ENCODE data around the gene CP.

The CP gene

DNA sequence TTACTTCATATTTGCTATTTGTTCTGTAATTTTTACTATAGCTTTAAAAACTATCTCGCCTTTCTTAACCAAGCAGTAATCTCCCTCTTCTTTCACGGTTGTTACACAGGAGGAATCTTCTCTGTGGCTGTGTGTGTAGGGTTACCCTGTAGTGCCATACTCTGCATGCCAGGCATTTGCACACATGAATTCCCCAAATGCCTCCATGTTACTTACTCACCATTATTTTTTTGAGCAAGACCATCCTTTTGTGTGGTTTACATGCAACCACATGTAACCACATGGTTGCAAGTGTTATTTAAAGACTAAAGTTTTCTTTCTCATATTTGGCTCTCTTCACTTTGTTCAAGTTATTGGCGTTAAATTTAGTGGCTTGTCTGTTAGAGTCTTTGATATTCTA, 46.7 kb downstream of the CP start:
- no peak overlapping the region for H3K4me3 Mint-ChIP-seq
- H3K27me3 Mint-ChIP-seq, result no peaks in the 10 kb centered on the region
- H3K36me3 Mint-ChIP-seq, result peaks cover 16% of the 10 kb centered on the region
- no peak overlapping the region for H3K27ac Mint-ChIP-seq
- H3K9me3 Mint-ChIP-seq, result no peaks in the 10 kb centered on the region
- peaks cover 6% of the 10 kb centered on the region for H3K4me1 Mint-ChIP-seq

DNA sequence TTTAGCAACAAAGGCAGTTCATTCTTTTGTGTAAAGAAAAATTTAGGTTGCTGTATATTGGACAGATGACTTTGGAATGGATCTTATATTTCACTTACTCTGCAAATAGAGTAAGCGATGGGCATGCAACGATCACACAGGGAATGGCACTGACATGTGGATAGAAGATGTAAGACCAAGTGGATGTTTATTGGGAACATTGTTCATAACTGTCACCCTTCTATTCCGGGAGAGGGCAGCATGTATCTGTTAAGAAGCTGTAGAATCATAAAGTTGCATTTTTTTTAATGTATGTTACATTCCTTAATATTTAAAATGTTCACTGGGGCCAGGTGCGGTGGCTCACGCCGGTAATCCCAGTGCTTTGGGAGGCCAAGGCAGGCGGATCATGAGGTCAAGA, 51.0 kb downstream of the CP start:
- Mint-ChIP-seq H3K4me1 (peaks cover 6% of the 10 kb centered on the region), H3K27ac (no peak overlapping the region), H3K27me3 (no peaks in the 10 kb centered on the region), H3K9me3 (no peaks in the 10 kb centered on the region), H3K36me3 (peaks cover 21% of the 10 kb centered on the region), H3K4me3 (no peak overlapping the region)

DNA sequence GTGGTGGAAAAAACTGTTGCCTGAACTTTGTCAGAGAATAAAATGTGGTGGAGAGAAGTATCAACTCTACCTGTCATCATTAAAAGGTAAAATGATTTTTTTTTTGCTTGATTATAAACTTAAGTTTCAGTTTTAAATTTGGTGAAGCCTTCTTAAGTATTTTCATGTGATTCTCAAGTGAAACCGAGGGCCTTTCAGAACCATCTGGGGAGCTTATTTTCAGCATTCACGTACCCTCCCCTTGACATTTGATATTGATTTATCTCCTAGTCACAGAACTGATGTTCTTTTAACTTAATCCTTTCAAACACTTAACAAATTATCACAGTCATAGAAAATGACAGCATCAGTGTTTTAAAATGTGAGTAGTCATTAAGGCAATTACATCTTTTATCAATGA, 53.7 kb downstream of the CP start:
- Mint-ChIP-seq H3K36me3 (peaks cover 22% of the 10 kb centered on the region), H3K4me3 (no peak overlapping the region)

DNA sequence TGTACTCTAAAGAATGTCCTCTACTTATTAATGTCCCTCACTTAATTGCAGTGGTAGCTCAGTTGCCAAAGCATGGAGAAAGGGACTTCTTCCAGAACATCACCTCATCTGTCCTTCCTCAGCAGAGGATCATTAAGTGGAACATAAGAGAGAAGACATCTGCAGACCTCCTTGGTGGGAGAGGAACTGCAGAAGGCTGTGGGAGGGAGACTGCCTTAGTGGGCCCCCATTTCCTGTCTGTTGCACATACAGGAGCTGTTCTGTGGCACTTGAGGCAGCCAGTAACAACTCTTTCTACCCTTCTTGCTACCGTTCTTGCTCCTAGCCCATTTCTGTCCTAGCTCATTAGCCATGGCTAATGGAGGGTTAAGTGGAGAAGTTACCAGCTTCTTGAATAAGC, 58.6 kb downstream of the CP start:
- H3K4me3 Mint-ChIP-seq, result no peak overlapping the region
- peaks cover 16% of the 10 kb centered on the region for H3K36me3 Mint-ChIP-seq
- no peaks in the 10 kb centered on the region for H3K9me3 Mint-ChIP-seq
- no peaks in the 10 kb centered on the region for H3K4me1 Mint-ChIP-seq
- H3K27ac Mint-ChIP-seq, result no peak overlapping the region
- H3K27me3 Mint-ChIP-seq, result no peaks in the 10 kb centered on the region

More for the DNA sequence above, 53.7 kb downstream of the CP start:
- Mint-ChIP-seq H3K9me3 (no peaks in the 10 kb centered on the region), H3K4me1 (no peaks in the 10 kb centered on the region), H3K27me3 (no peaks in the 10 kb centered on the region), H3K27ac (no peak overlapping the region)

DNA sequence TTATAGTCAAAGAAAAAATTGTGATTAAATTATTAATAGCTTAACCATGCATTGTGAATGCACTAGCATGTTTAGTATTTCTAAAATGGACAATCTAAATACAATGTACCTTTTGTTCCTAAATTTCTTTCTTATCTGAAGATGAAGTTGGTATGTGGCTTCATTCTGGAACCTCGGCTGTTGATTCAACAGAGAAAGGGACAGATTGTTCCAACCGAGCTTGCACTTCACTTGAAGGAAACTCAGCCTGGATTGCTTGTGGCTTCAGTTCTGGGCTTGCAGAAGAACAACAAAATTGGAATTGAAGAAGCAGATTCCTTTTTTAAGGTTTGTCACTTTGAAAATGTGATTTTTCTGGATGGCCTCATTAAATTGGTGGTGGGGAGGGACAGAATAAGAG, 59.6 kb downstream of the CP start:
- H3K36me3 Mint-ChIP-seq, result peaks cover 18% of the 10 kb centered on the region
- H3K4me3 Mint-ChIP-seq, result no peak overlapping the region
- H3K27ac Mint-ChIP-seq, result no peak overlapping the region
- H3K4me1 Mint-ChIP-seq, result no peaks in the 10 kb centered on the region
- H3K27me3 Mint-ChIP-seq, result no peaks in the 10 kb centered on the region
- no peaks in the 10 kb centered on the region for H3K9me3 Mint-ChIP-seq

DNA sequence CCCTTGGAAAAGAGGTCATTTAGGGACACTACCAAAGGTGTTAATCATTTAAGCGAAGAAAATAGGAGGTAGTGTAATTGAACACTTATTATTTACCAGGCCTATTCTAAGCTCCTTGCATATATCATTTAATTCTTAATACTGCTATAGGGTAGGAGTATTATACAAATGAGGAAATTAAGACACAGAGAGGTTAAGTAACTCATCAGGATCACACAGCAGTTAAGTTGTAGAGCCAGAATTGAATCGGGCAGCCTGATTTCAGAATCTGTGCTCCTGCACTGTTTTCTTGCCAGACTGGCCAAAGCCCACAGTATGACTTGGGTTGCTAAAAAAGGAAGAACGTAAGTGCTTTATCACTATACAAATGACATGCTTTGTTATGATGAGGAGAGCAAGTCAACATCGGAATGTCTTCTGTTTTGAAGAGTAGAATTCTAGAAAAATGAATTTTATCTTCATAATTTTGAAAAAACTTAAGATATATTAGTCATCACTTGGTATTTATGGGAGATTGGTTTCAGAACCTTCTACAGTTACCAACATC, 60.8 kb downstream of the CP start:
- Mint-ChIP-seq H3K4me1 (no peaks in the 10 kb centered on the region), H3K4me3 (no peak overlapping the region), H3K36me3 (peaks cover 13% of the 10 kb centered on the region), H3K27ac (no peak overlapping the region), H3K9me3 (no peaks in the 10 kb centered on the region), H3K27me3 (no peaks in the 10 kb centered on the region)

DNA sequence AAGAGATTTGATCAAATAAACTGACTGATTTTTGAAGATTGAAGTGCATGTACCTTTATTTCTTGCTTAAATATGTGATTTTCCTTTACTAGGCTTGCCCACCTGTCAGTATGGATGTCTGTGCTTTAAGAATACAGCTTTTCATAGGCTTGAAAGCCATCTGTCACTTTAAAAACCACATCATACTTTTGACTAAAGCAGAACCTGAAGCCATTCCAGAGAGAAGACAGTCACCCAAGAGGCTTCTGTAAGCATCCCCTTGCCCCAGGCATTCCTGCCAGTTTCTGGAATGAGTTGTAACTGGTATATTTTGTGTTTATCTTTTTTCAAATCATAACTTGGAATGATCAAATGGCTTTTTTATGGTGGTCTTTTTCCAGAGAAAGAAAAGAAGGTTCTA, 68.2 kb downstream of the CP start:
- H3K9me3 Mint-ChIP-seq, result no peaks in the 10 kb centered on the region
- H3K4me3 Mint-ChIP-seq, result no peak overlapping the region
- H3K27me3 Mint-ChIP-seq, result no peaks in the 10 kb centered on the region
- H3K27ac Mint-ChIP-seq, result no peak overlapping the region
- H3K4me1 Mint-ChIP-seq, result peaks cover 8% of the 10 kb centered on the region
- peaks cover 10% of the 10 kb centered on the region for H3K36me3 Mint-ChIP-seq

DNA sequence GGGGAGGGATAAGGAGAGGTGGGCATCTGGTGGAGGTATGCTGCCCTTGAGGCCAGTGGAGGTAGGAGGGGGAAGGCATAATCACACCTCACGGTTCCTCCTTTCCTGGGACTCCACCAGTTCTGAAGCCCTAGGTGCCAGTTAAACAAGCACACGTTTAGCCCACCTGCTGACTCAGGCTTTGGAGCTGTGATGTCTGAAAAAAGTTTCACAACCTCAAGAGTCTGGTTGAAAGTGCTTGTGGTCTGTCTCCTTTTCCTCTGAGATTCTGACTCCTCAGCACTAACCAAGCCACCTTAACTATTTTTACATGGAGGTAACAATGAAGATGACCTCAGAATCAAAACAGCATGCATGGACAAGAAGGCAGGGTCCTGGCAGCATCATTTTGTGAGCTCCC, 69.2 kb downstream of the CP start:
- no peak overlapping the region for H3K27ac Mint-ChIP-seq

DNA sequence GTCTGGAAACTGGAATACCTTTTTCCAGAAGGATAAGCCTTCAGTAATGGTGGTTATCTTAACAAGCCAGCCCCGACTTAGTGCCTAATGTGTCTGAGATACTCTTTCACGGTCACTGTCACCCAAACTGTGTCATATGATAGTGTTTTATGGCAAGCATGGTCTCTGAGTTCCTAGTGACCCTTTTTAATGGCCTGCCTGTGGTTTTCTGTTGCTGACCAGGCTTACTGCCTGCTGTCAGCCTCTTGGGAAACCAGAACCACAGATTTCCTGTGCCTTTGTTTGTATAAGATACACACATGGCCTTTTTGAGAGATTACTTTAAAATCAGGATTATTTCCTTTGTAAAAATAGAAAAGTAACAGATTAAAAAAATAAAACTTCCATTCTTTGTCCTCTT, 69.8 kb downstream of the CP start:
- H3K9me3 Mint-ChIP-seq, result no peaks in the 10 kb centered on the region
- H3K27ac Mint-ChIP-seq, result no peak overlapping the region
- peaks cover 8% of the 10 kb centered on the region for H3K4me1 Mint-ChIP-seq
- no peaks in the 10 kb centered on the region for H3K27me3 Mint-ChIP-seq
- H3K4me3 Mint-ChIP-seq, result no peak overlapping the region
- peaks cover 8% of the 10 kb centered on the region for H3K36me3 Mint-ChIP-seq

More for the DNA sequence above, 69.2 kb downstream of the CP start:
- Mint-ChIP-seq H3K4me1 (peaks cover 8% of the 10 kb centered on the region), H3K27me3 (no peaks in the 10 kb centered on the region), H3K36me3 (peaks cover 10% of the 10 kb centered on the region), H3K4me3 (no peak overlapping the region), H3K9me3 (no peaks in the 10 kb centered on the region)

DNA sequence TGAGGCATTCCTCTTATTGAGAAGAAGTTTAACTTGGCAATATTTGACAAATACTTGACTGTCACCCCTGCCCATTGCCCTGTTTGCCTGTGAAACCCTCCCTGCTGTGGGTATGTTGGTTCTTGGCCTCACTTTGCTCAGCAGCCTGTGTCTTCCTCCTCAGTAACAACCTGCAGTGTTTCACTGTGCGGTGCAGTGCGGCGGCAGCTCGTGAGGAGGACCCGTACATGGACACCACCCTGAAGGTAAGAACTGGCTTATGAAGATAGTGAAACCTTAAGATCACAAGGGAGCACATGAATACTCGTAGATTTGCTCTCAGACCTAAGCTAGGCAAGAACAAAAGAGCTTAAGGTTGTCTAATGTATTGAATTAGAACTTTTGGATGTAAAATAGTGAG, 71.2 kb downstream of the CP start:
- Mint-ChIP-seq H3K27me3 (no peaks in the 10 kb centered on the region), H3K9me3 (no peaks in the 10 kb centered on the region), H3K36me3 (peaks cover 9% of the 10 kb centered on the region), H3K4me3 (no peak overlapping the region), H3K4me1 (peaks cover 8% of the 10 kb centered on the region), H3K27ac (no peak overlapping the region)

DNA sequence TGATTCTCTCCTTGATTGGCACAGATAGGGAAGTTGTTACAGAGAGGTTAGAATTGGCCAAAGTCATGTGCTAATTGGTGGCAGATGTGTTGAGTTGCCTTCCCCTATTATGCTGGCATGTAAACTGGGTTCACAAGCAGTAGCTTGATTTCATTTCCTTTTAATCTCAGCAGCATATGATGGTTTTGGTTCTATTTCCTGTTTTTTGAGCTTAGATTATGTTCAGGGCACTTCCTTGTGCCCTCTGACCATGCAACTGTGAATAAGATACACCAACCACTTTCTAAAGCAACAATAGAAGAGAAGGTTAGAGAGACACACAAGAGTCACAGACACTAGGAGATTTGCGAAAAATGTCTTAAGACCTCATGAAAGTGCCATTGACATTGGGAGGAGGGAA, 75.7 kb downstream of the CP start:
- H3K27me3 Mint-ChIP-seq, result no peaks in the 10 kb centered on the region
- no peaks in the 10 kb centered on the region for H3K9me3 Mint-ChIP-seq
- peaks cover 16% of the 10 kb centered on the region for H3K36me3 Mint-ChIP-seq
- H3K4me3 Mint-ChIP-seq, result no peak overlapping the region
- no peak overlapping the region for H3K27ac Mint-ChIP-seq
- H3K4me1 Mint-ChIP-seq, result peaks cover 3% of the 10 kb centered on the region

DNA sequence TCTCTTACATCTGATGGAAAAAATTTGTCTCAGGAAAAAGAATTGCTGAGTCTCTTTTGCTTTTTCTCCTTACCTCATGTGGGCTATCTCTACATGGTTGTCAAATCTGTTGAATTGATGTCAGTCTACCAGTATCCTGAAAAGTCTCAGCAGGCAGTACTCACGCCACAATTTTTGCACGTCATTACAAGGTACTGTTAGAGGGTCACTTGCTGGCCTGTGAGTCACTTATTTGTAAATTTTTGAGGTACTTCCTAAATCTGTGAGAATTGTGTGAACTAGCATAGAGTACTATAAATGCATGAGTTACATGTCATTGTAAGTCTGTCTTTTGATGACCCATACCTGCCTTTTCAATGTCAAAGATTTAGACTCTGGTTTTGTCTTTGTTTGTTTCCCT, 76.3 kb downstream of the CP start:
- Mint-ChIP-seq H3K36me3 (peaks cover 16% of the 10 kb centered on the region), H3K4me3 (peak overlapping the region; percentile 43), H3K9me3 (no peaks in the 10 kb centered on the region), H3K27ac (peak overlapping the region; percentile 9), H3K4me1 (peaks cover 3% of the 10 kb centered on the region), H3K27me3 (no peaks in the 10 kb centered on the region)

DNA sequence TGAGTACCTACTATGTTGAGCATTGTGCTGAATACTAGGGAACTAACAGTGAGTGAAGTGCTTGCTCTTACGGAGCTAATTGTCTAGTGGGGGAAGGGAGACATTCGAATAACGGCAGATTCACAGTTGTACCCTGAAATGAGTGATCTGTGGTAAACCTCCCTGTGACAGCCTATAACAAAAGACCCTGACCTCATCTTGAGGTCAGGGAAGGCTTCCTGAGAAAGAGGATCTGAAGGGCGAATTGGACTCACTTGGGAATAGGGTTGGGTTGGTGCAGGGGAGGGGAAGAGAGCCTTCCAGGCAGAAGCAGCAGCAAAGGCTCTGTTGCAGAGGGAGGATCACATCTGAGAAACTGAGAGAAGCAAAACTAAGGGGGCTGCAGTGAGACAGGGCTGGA, 78.9 kb downstream of the CP start:
- no peaks in the 10 kb centered on the region for H3K9me3 Mint-ChIP-seq
- H3K27ac Mint-ChIP-seq, result no peak overlapping the region
- no peak overlapping the region for H3K4me3 Mint-ChIP-seq
- peaks cover 17% of the 10 kb centered on the region for H3K36me3 Mint-ChIP-seq
- no peaks in the 10 kb centered on the region for H3K27me3 Mint-ChIP-seq
- peaks cover 11% of the 10 kb centered on the region for H3K4me1 Mint-ChIP-seq

DNA sequence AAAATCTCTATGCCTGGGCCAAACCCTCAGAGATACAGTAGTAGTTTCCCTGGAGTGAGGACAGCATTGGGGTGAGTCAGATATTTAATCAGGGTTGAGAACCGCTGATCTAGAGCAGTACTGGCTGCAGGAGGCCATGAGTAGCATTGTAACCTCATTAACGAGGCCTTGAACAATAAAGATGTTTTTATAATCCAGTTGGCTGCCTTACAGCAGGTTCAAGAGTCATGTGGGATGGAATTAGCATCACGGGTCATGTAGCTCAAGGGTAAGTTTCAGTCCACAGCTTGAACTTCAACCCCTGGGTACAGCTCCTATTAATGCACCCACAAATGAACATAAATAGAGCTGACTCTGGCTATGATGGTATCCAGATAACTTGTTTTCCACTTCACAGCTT, 87.1 kb downstream of the CP start:
- no peaks in the 10 kb centered on the region for H3K9me3 Mint-ChIP-seq

DNA sequence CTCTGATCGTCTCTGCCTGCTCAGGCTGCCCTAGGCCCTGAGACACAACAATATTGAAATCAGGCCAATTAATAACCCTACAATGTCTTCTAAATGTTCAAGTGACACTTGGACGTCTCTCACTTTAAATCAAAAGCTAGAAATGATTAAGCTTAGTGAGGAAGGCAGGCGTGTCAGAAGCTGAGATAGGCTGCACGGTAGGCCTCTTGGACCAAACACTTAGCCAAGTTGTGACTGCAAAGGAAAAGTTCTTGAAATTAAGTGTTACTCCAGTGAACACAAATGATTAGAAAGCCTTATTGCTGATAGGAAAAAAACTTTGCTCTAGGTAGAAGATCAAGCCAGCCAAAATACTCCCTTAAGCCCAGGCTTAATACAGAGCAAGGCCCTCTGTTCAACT, 90.0 kb downstream of the CP start:
- peak overlapping the region; percentile 97 for H3K4me3 Mint-ChIP-seq
- no peaks in the 10 kb centered on the region for H3K27me3 Mint-ChIP-seq
- peak overlapping the region; percentile 80 for H3K27ac Mint-ChIP-seq
- no peaks in the 10 kb centered on the region for H3K9me3 Mint-ChIP-seq
- H3K4me1 Mint-ChIP-seq, result peaks cover 52% of the 10 kb centered on the region
- H3K36me3 Mint-ChIP-seq, result peaks cover 4% of the 10 kb centered on the region

More for the DNA sequence above, 87.1 kb downstream of the CP start:
- Mint-ChIP-seq H3K4me1 (peaks cover 55% of the 10 kb centered on the region), H3K27me3 (no peaks in the 10 kb centered on the region), H3K27ac (no peak overlapping the region), H3K36me3 (peaks cover 4% of the 10 kb centered on the region), H3K4me3 (no peak overlapping the region)

DNA sequence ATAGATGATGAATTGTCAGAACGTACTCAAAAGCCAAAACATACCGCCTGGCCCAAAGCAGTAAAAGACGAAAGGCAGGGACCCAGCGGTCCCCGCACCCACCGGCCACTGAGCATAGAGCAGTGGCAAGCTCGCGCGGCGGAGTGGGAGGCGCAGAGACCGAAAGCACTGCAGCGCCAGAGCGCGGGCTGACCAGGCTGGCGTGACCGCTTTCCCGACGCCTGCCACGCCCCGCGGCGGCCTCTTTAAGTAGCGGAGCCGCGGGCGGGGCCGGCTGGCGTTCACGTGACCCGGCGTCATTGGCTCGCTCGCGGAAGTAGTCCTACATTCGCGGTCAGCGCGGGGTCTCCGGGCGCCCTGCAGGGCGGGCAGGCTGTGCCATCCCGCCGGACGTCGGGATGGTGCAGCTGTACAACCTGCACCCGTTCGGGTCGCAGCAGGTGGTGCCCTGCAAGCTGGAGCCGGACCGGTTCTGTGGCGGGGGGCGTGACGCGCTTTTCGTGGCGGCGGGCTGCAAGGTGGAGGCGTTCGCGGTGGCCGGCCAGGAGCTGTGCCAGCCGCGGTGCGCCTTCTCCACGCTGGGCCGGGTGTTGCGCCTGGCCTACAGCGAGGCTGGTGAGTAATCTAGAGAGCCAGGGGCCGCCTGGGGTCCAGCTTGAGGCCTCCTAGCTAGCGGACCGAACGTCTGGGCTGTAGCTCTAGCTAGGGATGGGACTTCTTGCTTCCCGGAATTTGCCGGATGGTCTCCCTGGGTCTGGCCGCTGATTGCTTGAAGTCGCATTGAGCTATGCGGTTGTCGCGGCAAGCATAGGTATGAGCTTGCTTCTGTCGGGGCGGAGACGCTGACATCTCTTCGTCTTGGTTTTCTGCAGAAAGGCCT, 92.1 kb downstream of the CP start, which contains the start of gene HPS3:
Gene HPS3 (plus strand): TSS at position 313 of the 880 bp plus-strand sequence. CDS start 86 bp downstream, at position 399.
- Mint-ChIP-seq H3K36me3 (peaks cover 4% of the 10 kb centered on the region), H3K4me1 (peaks cover 43% of the 10 kb centered on the region), H3K27me3 (no peaks in the 10 kb centered on the region), H3K9me3 (no peaks in the 10 kb centered on the region), H3K4me3 (peak within 1 kb of the TSS; percentile 97), H3K27ac (peak within 1 kb of the TSS; percentile 49)

Measured in activated naive CD4-positive, alpha-beta T cell treated with anti-CD3 and anti-CD28 coated beads, Interleukin-2, amount 50 U/mL, for 24 hours (primary cell).